ENCODE data around the gene MAN2B1. TPM values are rescaled to one million over a fixed set of nuclear protein-coding genes. Genes with fewer than 3 reads are reported as not detected.
"Not testable (repeated sequence)": the region's sequence is repeated elsewhere in the genome, so short reads cannot be mapped to it uniquely, and the experiment has no call there.

MAN2B1 gene
- polyA plus RNA-seq, 1 donor = 35.6 TPM

DNA sequence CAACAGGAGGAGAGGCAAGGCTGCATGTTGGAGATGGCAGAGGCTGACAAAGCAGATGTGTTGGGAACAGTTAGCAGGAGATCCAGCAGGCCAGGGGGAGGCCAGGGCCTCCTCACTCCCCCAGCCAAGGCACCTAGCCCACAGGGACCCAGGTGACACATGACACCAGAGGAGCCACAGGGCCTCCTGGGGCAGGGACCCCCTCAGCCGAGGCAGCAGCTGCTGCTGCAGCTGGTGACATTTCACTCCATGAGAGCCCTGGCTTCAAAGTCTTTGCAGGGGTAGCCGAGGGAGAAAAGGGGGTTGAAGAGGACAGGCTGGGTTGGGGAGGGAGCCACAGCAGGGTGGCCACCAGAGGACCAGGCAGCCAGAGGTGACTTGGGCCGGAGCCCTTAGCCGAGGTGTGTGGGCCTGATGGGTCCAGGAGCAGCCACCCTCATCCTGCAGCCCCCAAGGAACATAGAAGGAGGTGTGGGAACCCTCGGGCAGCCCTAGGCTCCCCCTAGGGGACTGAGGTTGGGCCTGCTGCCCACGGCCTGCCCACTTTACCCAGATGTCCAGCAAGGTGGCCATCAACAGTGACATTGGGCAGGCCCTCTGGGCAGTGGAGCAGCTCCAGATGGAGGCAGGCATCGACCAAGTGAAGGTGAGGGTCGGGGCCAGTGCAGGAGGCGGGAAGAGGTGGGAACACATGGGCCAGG, 21.1 kb upstream of the MAN2B1 start, which contains the start of gene GNG14:
Gene GNG14 (plus strand): TSS at position 503 of the 701 bp plus-strand sequence. CDS start 51 bp downstream, at position 554.
- no peak for DNase-seq

DNA sequence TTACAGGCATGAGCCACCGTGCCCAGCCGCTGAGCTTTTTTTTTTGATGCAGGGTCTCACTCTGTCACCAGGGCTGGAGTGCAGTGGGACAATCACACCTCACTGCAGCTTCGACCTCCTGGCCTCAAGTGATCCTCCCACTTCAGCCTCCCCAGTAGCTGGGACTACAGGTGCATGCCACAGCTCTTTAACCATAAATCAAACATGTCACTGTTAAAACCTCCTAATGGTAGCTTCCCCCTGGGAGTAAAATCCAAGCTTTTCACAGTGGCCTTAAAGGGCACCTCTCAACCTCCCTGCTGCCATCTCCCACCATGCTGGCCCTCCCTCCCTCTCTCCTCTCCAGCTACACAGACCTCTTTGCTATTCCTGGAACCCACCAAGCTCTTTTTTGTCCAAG, 19.3 kb upstream of the MAN2B1 start:
- DNase-seq = no peak

DNA sequence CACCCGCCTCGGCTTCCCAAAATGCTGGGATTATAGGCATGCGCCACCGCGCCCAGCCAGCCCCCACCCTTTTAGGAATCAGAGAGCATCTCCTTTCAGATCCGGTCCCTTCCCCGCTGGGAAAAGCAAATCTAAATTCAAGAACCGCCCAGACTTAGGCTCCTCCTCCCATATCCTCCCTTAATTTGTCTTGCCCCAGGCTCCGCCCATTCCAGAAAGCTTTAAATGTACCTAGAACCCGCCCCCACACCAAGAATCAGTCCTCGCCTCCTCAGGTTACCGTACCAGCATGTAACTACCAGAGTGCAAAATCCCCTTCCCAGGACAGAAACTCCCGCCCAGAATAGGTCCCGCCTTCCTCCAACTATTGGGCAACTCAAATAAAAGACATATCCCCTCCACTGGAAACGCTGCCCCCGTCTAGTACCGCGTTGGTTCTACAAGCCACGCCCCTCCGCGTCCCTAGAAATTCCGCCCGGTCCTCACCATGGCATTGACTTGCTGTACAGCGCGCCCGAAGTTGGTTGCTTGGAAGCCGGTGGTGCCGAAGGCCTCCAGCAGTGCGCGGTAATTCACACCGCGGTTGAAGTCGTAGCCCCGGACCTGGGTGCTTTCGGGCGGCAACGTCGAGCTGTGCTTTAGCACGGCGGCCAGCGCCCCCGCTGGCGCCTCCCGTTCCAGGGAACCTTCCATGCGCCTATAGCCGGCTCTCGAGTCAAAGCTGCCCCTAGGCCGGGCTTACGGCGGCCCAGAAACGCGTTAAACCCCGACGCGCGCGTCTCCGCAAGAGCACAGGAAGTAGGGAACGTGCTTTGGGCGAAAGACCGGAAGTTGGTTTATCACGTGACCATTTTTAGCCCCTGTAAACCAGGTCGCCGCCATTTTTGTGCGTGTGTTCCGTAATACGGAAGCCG, 14.8 kb upstream of the MAN2B1 start, which contains the start of gene DHPS:
Gene DHPS (minus strand): TSS at position 807 of the 914 bp plus-strand sequence. CDS start 114 bp downstream, at position 693.
- peak; percentile 96 for DNase-seq

DNA sequence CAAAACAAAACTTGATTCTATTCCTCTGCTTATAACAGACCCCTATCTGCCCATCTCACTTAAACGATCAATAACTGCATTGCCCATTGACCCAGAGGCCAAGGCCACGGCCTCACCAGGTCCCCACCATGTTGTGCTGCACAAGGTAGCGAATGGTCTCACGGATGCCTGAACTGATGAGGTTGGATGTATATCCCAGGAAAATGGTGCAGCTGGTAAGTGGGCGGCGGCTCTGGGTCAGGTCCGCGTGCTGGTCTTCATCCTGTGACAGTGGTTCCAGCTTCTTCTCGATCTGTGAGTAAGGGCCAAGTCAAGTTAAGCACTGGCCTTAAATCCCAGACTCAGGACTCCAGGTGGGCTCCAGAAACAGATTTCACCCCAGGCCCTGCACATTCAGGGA, 13.5 kb upstream of the MAN2B1 start:
- DNase-seq = no peak

DNA sequence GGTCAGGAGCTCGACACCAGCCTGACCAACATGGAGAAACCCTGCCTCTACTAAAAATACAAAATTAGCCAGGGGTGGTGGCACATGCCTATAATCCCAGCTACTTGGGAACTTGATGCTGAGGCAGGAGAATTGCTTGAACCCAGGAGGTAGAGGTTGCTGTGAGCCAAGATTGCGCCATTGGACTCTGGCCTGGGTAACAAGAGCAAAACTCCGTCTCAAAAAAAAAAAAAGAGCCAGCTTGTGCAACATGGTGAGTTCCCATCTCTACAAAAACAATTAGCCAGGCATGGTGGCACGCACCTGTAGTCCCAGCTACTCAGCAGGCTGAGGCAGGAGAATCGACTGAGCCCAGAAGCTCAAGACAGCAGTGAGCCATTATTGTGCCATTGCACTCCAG, 11.5 kb upstream of the MAN2B1 start:
- not testable (repeated sequence) for DNase-seq

DNA sequence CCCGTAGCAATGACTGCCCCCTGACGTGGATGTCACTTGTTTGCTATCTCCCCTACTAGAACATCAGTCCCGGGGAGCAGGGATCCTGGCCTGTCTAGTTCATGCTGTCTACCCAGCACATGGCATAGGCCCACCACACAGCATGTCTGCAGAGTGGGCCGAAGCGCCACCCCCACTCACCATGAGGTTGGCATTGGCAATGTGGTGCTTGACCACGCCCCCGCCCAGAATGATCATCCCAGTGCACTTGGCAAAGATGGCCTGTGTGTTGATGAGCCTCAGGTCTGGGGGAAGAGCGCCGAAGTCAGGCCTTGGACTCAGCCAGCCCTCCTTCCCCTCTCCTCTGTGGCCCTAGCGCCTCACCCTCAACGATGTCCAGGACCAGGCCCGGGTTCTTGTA, 10.4 kb upstream of the MAN2B1 start:
- DNase-seq = no peak

DNA sequence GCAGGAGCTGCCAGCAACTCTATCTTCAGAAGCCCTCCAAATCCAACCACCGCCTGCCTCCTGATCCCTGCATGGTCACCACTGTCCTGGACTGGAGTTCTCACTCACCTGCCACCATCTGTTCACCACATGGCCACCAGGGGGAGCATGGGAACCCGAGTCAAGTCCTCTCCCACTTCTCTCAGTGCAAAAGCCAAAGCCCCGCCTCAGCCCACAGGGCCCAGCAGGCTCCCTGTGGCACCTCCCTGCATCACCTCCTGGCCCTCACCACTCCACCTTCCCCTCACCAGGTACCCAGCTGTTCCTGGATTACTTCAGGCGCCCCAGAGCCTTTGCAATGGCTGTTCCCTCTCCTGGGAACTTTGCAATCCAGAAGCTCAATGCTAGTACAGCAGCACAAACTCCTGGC, 9.8 kb upstream of the MAN2B1 start:
- peak; percentile 71 for DNase-seq

DNA sequence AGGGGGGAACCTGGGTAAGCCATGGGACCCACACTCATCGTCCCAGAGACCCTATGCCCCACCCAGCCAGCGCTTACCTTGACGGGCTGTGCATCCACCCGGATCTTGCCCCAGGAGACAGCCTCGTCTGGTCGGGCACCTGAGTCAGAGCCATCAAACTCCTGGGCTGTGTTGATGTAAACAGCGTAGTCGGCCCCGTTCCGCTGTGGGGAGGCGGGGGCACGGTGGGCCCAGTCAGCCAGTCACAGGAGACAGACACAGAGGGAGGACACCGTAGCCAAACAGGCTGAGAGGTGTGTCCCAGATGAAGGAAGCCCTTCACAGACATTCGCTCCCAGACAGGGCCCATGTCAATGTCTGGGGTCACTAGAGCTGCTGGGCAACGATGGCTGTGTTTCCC, 9.4 kb upstream of the MAN2B1 start:
- no peak for DNase-seq

DNA sequence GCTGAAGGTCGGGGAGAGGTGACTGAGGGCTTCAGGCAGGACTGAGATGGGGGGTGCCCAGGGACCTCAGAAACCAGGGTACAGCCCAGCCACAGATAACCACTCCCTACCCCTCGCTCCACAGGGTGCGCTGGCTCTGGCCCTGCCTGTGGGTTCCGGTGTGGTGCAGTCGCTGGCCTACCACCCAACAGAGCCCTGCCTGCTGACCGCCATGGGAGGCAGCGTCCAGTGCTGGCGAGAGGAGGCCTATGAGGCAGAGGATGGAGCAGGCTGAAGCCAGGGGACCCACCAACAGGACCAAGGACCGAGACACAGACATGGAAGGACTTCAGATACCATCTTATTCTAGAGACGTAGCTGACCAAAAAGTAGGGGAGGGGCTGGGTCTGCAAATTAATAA, 8.9 kb upstream of the MAN2B1 start:
- no peak for DNase-seq

DNA sequence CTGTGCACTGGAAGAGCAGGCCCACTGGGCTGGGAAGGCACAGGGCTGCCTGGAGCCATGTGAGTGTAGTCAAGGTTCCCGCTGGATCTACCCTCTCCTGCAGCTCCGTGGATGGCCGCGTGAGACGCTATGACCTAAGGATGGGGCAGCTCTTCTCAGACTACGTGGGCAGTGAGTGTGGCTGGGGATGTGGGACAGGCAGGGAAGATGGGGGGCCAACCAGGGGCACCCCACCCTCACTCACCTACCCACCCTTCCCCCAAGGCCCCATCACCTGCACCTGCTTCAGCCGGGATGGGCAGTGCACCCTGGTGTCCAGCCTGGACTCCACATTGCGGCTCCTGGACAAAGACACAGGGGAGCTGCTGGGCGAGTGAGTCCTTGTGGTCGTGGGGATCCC, 6.2 kb upstream of the MAN2B1 start:
- DNase-seq = no peak

DNA sequence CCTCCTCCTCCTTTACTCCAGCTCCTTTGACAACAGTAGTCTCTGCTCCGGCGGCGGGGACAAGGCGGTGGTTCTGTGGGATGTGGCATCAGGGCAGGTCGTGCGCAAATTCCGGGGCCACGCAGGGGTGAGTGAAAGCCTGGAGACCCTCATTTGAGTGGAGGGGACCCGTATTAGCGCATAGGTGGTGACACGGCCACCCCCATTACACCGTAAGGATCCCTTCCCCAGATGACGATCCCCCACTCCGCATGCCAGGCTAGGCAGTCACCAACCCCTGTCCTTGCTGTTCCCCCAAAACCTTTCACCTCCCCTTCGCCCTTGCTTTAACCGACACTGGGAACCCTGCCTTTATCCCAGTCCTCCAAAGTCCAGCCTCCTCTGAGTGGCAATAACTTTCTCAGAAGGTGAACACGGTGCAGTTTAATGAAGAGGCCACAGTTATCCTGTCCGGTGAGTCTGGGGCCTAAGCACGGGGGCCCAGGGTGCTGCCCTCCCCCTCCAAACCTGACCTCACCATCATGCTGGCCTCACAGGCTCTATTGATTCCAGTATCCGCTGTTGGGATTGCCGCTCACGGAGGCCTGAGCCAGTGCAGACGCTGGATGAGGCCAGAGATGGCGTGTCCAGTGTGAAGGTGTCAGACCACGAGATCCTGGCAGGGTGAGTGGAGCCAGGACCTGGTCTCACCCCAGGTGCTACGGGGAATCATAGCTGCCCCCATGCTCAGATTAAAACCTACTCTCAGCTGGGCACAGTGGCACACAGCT, 3.8 kb upstream of the MAN2B1 start:
- DNase-seq = no peak

DNA sequence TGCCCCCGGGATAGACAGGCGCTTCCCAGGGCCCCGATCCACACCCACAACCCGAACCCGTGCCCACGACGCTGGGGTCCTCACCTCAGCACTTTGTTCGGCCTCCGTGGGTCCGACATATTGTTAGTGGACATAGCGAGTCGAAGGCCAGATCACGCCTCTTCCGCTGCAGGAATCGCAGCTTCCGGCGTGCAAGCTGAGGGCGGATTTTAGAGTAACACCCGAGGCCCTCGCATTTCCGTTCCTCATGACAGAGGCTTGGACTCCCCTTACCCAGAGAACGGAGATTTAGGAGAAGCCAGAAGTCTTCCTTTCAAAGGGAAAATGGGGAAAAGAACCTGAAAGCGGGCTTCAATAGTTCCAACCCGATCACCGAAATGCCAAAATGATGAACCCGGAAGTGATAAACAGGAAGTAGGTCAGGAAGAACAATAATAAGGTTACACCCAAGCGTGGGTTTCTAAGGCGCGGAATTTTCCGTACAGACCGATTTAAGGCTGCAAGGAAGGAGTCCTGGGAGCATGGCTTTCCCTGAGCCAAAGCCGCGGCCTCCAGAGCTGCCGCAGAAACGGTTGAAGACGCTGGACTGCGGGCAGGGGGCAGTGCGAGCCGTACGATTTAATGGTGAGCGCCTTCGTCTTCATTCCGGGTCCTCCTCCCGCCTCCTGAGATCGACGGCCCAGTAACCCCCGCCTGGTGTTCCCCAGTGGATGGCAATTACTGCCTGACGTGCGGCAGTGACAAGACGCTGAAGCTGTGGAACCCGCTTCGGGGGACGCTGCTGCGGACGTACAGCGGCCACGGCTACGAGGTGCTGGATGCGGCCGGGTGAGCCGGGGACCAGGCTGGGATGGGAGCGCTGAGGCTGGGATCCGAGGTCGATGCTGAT, 3.0 kb upstream of the MAN2B1 start:
- peak; percentile 89 for DNase-seq

DNA sequence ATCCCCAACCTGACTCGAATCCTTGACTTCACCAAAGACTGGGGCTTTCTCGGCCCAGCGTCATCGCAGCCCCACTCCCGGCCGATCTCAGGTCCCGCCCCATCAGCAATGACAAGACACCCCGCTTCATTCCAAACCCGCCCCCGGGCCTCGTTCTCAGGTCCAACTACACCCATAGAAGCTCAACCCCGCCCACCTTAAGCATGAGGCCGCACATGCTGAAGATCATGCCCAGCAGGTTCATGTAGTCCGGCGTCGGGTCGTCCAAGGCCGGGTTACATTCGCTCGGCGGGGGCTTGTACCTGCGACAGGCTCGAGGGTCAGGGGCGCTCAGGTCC, 2.4 kb upstream of the MAN2B1 start:
- DNase-seq = peak; percentile 63

DNA sequence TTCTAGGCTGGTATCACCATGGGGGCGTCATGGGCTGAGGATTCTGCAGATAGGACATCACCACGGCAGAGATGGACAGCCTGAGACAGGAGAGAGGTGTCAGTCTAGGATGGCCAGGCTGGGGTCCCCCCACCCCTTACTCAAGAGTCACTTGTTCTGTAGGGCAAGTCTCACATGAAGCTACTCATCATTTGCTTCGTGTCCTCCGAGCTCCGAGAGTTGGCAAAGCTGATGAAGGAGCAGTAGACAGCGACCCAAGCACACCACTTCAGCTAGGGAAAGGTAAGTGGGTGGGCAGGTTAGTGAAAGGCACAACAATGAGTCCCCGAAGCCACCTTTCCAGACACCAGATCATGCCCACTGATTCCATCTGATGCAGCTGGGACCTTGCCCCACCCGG, 1.8 kb upstream of the MAN2B1 start:
- no peak for DNase-seq

DNA sequence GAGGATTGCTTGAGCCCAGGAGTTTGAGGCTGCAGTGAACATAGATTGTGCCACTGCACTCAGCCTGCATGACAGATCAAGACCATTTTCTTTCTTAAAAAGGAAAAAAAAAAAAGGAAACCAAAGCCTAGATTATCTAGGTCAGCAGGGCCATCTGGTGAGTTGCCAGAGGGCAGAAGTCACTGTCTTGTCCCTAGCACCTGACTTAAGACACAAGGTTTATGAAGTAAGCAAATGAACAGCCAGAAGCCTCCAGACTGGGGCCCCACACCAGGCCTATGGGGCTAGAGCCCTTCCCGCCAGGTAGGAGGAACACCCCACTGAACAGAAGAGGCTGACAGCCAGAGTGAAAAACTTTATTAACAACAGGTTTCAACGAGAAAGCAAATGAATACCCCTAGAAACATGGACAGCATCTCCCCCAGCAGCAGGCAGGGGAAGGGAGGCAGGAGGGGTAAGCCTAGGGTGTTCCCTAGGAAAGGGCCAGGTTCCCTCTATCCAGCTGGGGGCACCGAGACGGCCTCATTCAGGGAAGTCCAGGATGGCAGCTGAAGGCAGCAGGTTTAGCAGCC, 1.3 kb upstream of the MAN2B1 start:
- DNase-seq = no peak

DNA sequence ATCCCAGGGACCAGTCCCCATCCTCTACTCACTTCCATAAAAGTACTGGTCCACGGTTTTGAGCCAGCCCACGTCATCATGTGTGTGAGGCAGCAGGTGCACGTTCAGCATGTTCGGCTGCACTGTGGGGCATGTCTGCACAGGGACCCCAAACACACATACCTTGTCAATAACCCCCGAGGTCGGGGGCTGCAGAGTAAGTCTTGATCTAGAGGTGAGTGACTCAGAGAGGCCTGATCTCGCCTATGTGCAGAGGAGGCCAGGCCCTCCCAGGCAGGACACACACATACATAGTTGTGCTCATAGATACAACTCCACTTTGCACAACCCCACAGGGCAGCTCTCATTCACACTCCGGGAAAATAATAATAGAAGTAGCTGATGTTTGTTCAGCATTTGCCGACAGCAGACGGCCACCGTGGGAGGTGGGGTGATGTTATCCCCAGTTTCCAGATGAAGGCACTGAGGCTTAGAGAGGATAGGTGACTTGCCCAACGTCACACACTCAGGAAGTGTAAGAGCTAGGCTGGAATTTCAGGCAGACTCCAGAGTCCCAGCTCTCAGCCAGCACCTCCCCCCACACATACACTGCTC, 774 bp downstream of the MAN2B1 start:
- DNase-seq = no peak

DNA sequence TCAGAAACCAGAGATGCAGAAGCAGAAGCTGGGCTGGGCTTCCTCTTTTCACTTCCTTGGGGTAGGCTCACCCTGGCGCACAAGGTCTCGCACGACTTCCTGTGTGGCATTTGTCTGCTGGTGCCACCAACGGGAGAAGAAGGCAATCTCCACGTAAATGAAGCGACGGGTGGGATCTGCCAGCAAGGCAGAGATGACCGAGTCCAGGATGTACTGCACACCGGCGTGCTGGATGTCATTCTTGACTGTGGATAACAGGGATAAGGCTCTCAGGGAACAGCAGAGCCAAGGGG, 1.3 kb downstream of the MAN2B1 start:
- DNase-seq = no peak

DNA sequence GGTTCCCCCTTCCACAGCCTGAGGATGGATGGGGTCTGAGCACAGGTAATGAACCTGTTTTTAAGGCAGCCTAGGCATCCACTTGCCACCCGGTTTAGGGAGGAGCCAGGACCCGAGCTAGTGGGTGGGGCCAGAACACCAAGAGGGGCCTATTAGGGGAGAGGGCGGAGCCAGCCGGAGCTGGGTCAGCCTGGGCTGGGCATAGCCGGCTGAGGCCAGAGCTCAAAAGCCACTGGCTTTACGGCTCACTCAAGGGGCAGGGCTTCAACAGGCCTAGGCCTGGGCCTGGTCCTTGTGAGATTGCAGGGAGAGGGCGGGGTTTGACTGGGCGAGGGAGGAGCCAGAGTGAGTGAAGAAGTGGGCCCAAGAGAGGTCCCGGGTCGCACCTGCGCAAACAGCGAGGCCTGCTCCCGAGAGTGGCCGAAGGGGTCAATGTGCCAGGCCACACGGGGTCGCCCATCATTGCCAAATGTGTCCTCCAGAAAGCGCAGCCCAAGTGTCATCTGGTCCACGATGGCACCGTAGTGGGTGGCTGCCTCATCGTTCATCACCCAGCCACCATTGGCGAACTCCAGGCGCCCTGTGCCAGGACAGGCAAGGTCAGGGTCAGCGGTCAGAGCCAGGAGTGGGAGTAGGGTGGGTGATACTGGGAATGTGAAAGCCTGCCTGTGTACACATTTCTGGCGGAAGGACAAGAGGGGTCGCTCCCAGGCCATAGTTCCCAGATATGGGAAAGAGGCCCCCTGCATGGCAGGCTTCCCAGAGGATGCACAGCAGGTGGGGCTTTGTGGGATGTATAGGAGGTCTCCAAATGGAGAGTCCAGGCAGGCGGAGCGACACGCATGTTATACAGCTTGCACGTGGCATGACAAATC, 1.9 kb downstream of the MAN2B1 start:
- DNase-seq = no peak

DNA sequence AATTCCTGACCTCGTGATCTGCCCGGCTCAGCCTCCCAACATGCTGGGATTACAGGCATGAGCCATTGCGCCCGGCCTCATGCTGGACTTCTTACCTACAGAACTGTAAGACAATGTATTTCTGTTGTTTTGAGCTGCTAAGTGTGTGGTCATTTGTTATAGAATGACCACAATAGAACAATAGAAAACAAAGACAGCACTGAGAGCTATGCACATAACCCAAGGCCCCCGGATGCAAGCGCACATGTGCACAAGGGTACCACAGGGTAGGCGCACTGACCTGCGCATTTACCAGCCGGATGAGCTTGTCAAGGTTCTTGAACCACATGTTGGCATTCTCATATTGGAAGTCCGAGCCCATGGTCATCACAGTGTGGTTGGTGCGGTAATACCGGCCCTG, 5.6 kb downstream of the MAN2B1 start:
- DNase-seq = no peak

DNA sequence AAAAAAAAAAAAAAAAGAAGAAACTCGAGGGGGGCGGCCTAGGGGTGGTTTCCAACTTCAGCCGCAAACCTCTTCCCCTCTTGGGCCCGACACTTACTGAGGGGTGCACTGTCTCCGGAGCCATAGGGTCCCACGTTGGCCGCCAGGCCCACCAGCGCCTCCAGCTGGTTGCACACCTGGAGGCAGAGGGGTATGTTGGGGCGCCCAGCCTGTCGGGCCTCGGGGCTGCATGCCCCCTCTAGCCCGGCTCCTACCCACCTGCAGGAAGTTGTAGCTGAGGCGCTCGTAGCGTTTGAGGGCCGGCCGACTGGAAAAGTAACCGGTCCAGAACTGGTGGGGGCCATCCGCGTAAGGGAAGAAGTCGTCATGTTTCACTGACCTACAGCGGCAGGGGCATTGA, 8.6 kb downstream of the MAN2B1 start:
- DNase-seq = no peak
